H1 (cell line): ENCODE measurements around the gene PRIMA1. TPM values are rescaled to one million over a fixed set of nuclear protein-coding genes. Genes with fewer than 3 reads are reported as not detected.

Experiments
- CTCF ChIA-PET: fragments of 300-600 bp; sonication (Branson Sonifier 250); formaldehyde crosslinking; loops from one replicate; lab custom pipeline; 2021; ENCODE audit not compliant: partially characterized antibody; lab: Charles Lee
- POLR2A ChIA-PET: fragments of 300-600 bp; sonication (Branson Sonifier 250); formaldehyde crosslinking; loops from one replicate; lab custom pipeline; 2021; ENCODE audit warnings: inconsistent platforms; ENCODE audit not compliant: partially characterized antibody; lab: Charles Lee
- DNase-seq, 2 experiments: peaks; one replicate each; pipeline versions ENCODE4 v3.0.0 to v3.0.0-alpha.2; 2010 to 2022; ENCODE audit warnings: low spot score in 2 of 2, low read depth in 1 of 2, mixed read lengths in 1 of 2
- FAIRE-seq: peaks from 2 replicates; lab custom pipeline; 2011; peaks lifted over from hg19 to GRCh38; lab: Jason Lieb, UNC
- H2AFZ ChIP-seq: 2 replicates; pipeline ENCODE4 v1.8.1; 2012; ENCODE audit warnings: low read length, inconsistent platforms
- H2AK5ac ChIP-seq: 2 replicates; pipeline ENCODE4 v1.6.1; 2013; ENCODE audit warnings: low read depth, low read length
- H2BK120ac ChIP-seq: replicated peaks from 2 replicates; pipeline ENCODE3; 2013; ENCODE audit warnings: low read depth, low read length, inconsistent platforms
- H2BK12ac ChIP-seq: 2 replicates; pipeline ENCODE4 v1.6.1; 2013; ENCODE audit warnings: low read depth, low read length
- H2BK15ac ChIP-seq: 2 replicates; pipeline ENCODE4 v1.6.1; 2013; ENCODE audit warnings: low read length
- H2BK20ac ChIP-seq: 2 replicates; pipeline ENCODE4 v1.6.1; 2013; ENCODE audit warnings: low read length
- H2BK5ac ChIP-seq: 2 replicates; pipeline ENCODE4 v1.6.1; 2013; ENCODE audit warnings: low read depth, low read length
- H3K14ac ChIP-seq: 2 replicates; pipeline ENCODE4 v1.6.1; 2013; ENCODE audit warnings: inconsistent platforms; ENCODE audit not compliant: insufficient read length
- H3K18ac ChIP-seq: 2 replicates; pipeline ENCODE4 v1.6.1; 2013; ENCODE audit warnings: low read length; ENCODE audit errors: extremely low read depth
- H3K23ac ChIP-seq: 2 replicates; pipeline ENCODE4 v1.6.1; 2013; ENCODE audit warnings: inconsistent platforms; ENCODE audit not compliant: insufficient read length
- H3K23me2 ChIP-seq: 2 replicates; pipeline ENCODE4 v1.6.1; 2013; ENCODE audit warnings: low read depth, low read length
- H3K27ac ChIP-seq: 2 replicates; pipeline ENCODE4 v1.6.1; 2011; ENCODE audit warnings: low read depth, low read length, inconsistent platforms
- H3K27me3 ChIP-seq, 4 experiments: replicated peaks in 1 of 4; 1 replicate in 1 of 4; 2 replicates in 3 of 4; pipeline versions ENCODE4 v1.6.1 to v1.8.1; 2011 to 2013; ENCODE audit warnings: low read length in 3 of 4, mild to moderate bottlenecking in 3 of 4, inconsistent platforms in 2 of 4, mixed read lengths in 2 of 4, moderate library complexity in 1 of 4; ENCODE audit not compliant: control insufficient read depth in 3 of 4, insufficient read depth in 3 of 4; ENCODE audit errors: extremely low read depth in 1 of 4
- H3K36me3 ChIP-seq, 4 experiments: 2 replicates each; pipeline versions ENCODE4 v1.6.1 to v1.8.1; 2011 to 2013; ENCODE audit warnings: mild to moderate bottlenecking in 4 of 4, low read length in 3 of 4, moderate library complexity in 2 of 4, control low read depth in 1 of 4, inconsistent platforms in 1 of 4; ENCODE audit not compliant: insufficient read depth in 4 of 4, control insufficient read depth in 2 of 4
- H3K4ac ChIP-seq: replicated peaks from 2 replicates; pipeline ENCODE3; 2013; ENCODE audit warnings: low read length, low read depth, mixed read lengths, inconsistent platforms; ENCODE audit not compliant: insufficient read length
- H3K4me1 ChIP-seq, 4 experiments: replicated peaks in 1 of 4; 1 replicate in 1 of 4; 2 replicates in 3 of 4; pipeline versions ENCODE4 v1.6.1 to v1.8.1; 2011 to 2013; ENCODE audit warnings: low read length in 3 of 4, inconsistent platforms in 2 of 4, mixed read lengths in 1 of 4; ENCODE audit not compliant: insufficient read depth in 4 of 4, control insufficient read depth in 3 of 4
- H3K4me2 ChIP-seq, 2 experiments: 2 replicates each; pipeline versions ENCODE4 v1.6.1 to v1.8.1; 2011 to 2013; ENCODE audit warnings: low read depth in 2 of 2, low read length in 2 of 2, control low read depth in 1 of 2, inconsistent platforms in 1 of 2, mild to moderate bottlenecking in 1 of 2; ENCODE audit not compliant: insufficient read depth in 1 of 2
- H3K4me3 ChIP-seq, 4 experiments: fragments of 200-600, 300-600 bp in 1 of 4; sonication (generic), shearing (Covaris generic), sonication (Bioruptor Twin) in 1 of 4; 2 replicates each; pipeline versions ENCODE4 v1.5.1 to v1.8.1; 2011 to 2016; ENCODE audit warnings: low read length in 4 of 4, low read depth in 3 of 4, control low read depth in 2 of 4, inconsistent platforms in 2 of 4, mild to moderate bottlenecking in 2 of 4, mixed read lengths in 1 of 4, moderate library complexity in 1 of 4; ENCODE audit not compliant: insufficient read depth in 2 of 4; ENCODE audit errors: extremely low read depth in 1 of 4
- H3K56ac ChIP-seq: replicated peaks from 2 replicates; pipeline ENCODE3; 2013; ENCODE audit warnings: low read depth, mild to moderate bottlenecking, mixed read lengths, low read length, inconsistent platforms; ENCODE audit not compliant: insufficient read length
- H3K79me1 ChIP-seq: 2 replicates; pipeline ENCODE4 v1.6.1; 2013; ENCODE audit warnings: low read depth, low read length, control low read depth
- H3K79me2 ChIP-seq, 2 experiments: 2 replicates each; pipeline versions ENCODE4 v1.6.1 to v1.8.1; 2012 to 2013; ENCODE audit warnings: low read length in 2 of 2, mild to moderate bottlenecking in 2 of 2, inconsistent platforms in 1 of 2; ENCODE audit not compliant: insufficient read depth in 2 of 2, control insufficient read depth in 1 of 2
- H3K9ac ChIP-seq, 4 experiments: replicated peaks in 1 of 4; 1 replicate in 1 of 4; 2 replicates in 3 of 4; pipeline versions ENCODE4 v1.6.1 to v1.8.1; 2011 to 2013; ENCODE audit warnings: low read depth in 3 of 4, low read length in 3 of 4, control low read depth in 2 of 4, mild to moderate bottlenecking in 2 of 4, moderate library complexity in 2 of 4, inconsistent platforms in 1 of 4; ENCODE audit errors: extremely low read depth in 1 of 4
- H3K9me3 ChIP-seq, 2 experiments: 2 replicates each; pipeline versions ENCODE4 v1.6.1 to v1.8.1; 2012 to 2013; ENCODE audit warnings: mild to moderate bottlenecking in 2 of 2, moderate library complexity in 2 of 2, control low read depth in 1 of 2, inconsistent platforms in 1 of 2, low read depth in 1 of 2, low read length in 1 of 2, mixed read lengths in 1 of 2; ENCODE audit not compliant: insufficient read depth in 2 of 2
- H4K20me1 ChIP-seq, 2 experiments: replicated peaks in 1 of 2; 2 replicates each; pipeline versions ENCODE3 to v1.8.1; 2011 to 2013; ENCODE audit warnings: inconsistent platforms in 2 of 2, low read length in 2 of 2, mild to moderate bottlenecking in 1 of 2; ENCODE audit not compliant: insufficient read depth in 2 of 2, control insufficient read depth in 1 of 2
- H4K5ac ChIP-seq: 2 replicates; pipeline ENCODE4 v1.6.1; 2013; ENCODE audit warnings: low read length, low read depth, mixed read lengths, inconsistent platforms; ENCODE audit not compliant: insufficient read length
- H4K8ac ChIP-seq: 2 replicates; pipeline ENCODE4 v1.8.0; 2013; ENCODE audit warnings: mild to moderate bottlenecking, moderate library complexity, low read length, inconsistent platforms; ENCODE audit not compliant: insufficient read depth; ENCODE audit errors: extremely low read depth
- H4K91ac ChIP-seq: replicated peaks from 2 replicates; pipeline ENCODE3; 2013; ENCODE audit warnings: low read length, mixed read lengths, inconsistent platforms; ENCODE audit not compliant: insufficient read length
- BCL11A ChIP-seq, 2 experiments: IDR thresholded peaks; one replicate each; pipeline ENCODE4 v1.6.1; 2011; ENCODE audit warnings: low read depth in 2 of 2, low read length in 2 of 2, mild to moderate bottlenecking in 2 of 2
- CHD1 ChIP-seq: IDR thresholded peaks from 2 replicates; pipeline ENCODE4 v1.6.1; 2012; ENCODE audit warnings: low read depth, low read length, improper control_type of control experiment
- E2F6 ChIP-seq: IDR thresholded peaks from 2 replicates; pipeline ENCODE4 v1.6.1; 2012; ENCODE audit warnings: inconsistent platforms
- GABPA ChIP-seq: IDR thresholded peaks from 2 replicates; pipeline ENCODE4 v1.6.1; 2011; ENCODE audit warnings: mild to moderate bottlenecking, low read length, moderate library complexity, borderline replicate concordance; ENCODE audit not compliant: insufficient read depth
- JUND ChIP-seq: IDR thresholded peaks from 2 replicates; pipeline ENCODE4 v1.6.1; 2011; ENCODE audit warnings: mild to moderate bottlenecking, improper control_type of control experiment, low read length
- MAFK ChIP-seq: IDR thresholded peaks from 2 replicates; pipeline ENCODE4 v1.6.1; 2012; ENCODE audit warnings: low read depth, mild to moderate bottlenecking, improper control_type of control experiment, low read length
- NRF1 ChIP-seq: IDR thresholded peaks from 2 replicates; pipeline ENCODE4 v1.6.1; 2011; ENCODE audit warnings: mild to moderate bottlenecking, low read depth, low read length, improper control_type of control experiment
- RFX5 ChIP-seq: IDR thresholded peaks from 2 replicates; pipeline ENCODE4 v1.6.1; 2011; ENCODE audit warnings: low read depth, low read length, improper control_type of control experiment, borderline replicate concordance
- RNF2 ChIP-seq: fragments of 200-900, 300-1000 bp; sonication (generic); IDR thresholded peaks from 2 replicates; pipeline ENCODE4 v1.7.1; 2016; ENCODE audit warnings: borderline replicate concordance, low read depth, mild to moderate bottlenecking, antibody characterized with exemption, low read length; ENCODE audit not compliant: poor library complexity, severe bottlenecking; ENCODE audit errors: missing control alignments
- TAF7 ChIP-seq: optimal IDR thresholded peaks from 2 replicates; pipeline ENCODE3; 2011; ENCODE audit warnings: low read depth, mild to moderate bottlenecking, inconsistent platforms, low read length, moderate library complexity, borderline replicate concordance
- YY1 ChIP-seq: IDR thresholded peaks from 2 replicates; pipeline ENCODE4 v1.6.1; 2011; ENCODE audit warnings: low read depth, mild to moderate bottlenecking, low read length
- WGBS, 2 experiments: shearing (Covaris generic) in 1 of 2; methylation state at CpG; one replicate each; pipeline versions ENCODE4 v1.1.6 to v1.1.7; 2013 to 2015; ENCODE audit warnings: low lambda C conversion rate in 2 of 2, mixed read lengths in 2 of 2, inconsistent platforms in 1 of 2, low coverage in 1 of 2, missing lambda C conversion rate in 1 of 2; ENCODE audit not compliant: insufficient replicate concordance in 2 of 2, insufficient coverage in 1 of 2, insufficient read length in 1 of 2; ENCODE audit errors: extremely low coverage in 1 of 2, missing lambda C conversion rate in 1 of 2; 5-methylcytosine and 5-hydroxymethylcytosine counted together
- polyA plus RNA-seq, 7 experiments: library from polyadenylated mRNA; depleted of rRNA in 3 of 7; stranded (reverse) in 5 of 7; unstranded in 2 of 7; fragments of >200 nt in 5 of 7; fragments of 200-250 nt in 2 of 7; gene quantifications; 1 replicate in 5 of 7; 2 replicates in 1 of 7; 4 replicates in 1 of 7; pipeline versions ENCODE4 v1.2.1 to v1.2.3, GENCODE V29; 2011 to 2013; ENCODE audit warnings: missing spikeins in 2 of 7, mixed read lengths in 2 of 7
- total RNA-seq: library from RNA; stranded (reverse); fragmentation: NEBNext Ultra II Directional; extraction: Animal tissue kit (Norgen Biotek cat#: 25700); gene quantifications from 2 replicates; pipeline ENCODE4 v1.2.1, GENCODE V29; 2021

PRIMA1 gene
- total and polyA plus RNA-seq, 2 of the 8 experiments (the other 6 are each of a cell fraction or from before 2014, with no cell fraction given): 2.8 to 4.5 TPM

DNA sequence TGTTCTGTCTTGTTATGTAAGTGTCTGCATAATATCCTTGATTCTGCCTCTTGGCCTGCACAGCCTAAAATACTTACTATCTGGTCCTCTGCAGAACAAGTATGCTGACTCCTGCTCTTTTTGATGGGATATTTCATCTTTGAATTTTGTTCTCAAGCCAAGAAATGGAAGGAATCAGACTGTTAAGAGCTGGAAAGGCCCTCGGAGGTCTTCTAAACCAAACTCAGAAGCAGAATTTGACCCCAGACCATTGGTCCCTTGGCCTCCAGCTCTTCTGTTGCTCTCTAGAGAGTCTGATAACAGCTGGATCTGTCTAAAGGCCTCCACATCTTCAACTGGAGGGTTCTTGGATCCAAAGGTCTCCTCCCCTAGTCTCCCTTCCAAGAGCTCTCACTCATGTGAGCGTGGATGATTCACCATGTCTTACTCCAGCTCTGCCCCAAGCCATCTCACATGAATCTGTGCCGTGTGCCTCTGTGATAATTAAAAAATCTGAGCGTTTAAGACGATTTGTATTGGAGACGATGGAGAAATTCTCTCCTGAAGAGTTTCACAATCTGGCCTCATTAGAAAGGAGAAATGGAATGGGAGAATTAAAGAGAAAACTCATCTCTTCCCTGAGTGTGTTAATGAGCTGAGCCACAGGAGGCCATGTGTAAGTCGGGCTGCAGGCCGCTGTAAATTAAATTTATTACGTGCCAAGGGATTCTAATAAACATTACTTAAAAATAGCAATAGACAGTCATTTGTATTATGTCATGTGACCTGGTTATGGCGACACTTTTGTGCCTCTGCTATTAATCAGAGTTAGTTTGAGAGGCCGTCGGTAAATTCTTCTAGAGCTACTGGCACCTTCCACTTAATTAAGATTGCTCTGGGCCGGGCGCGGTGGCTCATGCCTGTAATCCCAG, 15.4 kb upstream of the PRIMA1 start:
- Histone ChIP-seq H3K9me3 (0 out of 4 replicates have a peak, but pooled peaks cover 0 to 2% of the 10 kb centered on the region in 2 experiments), H2AFZ (no peak overlapping the region), H4K91ac (no peak overlapping the region), H3K4ac (no peak overlapping the region), H3K27me3 (no peaks in the 10 kb centered on the region; a peak in 1 of 7 replicates), H3K18ac (no peak overlapping the region), H2BK20ac (no peak overlapping the region), H4K20me1 (no peaks in the 10 kb centered on the region), H2BK120ac (no peak overlapping the region), H3K4me3 (no peak overlapping the region), H3K23ac (no peak overlapping the region), H3K14ac (no peak overlapping the region), H3K36me3 (no peaks in the 10 kb centered on the region), H4K5ac (no peak overlapping the region), H3K56ac (no peak overlapping the region), H3K27ac (no peak overlapping the region), H3K4me2 (no peak overlapping the region), H2BK15ac (no peak overlapping the region), H2AK5ac (no peak overlapping the region), H2BK12ac (no peak overlapping the region), H3K9ac (no peak overlapping the region), H2BK5ac (no peak overlapping the region), H3K4me1 (no peaks in the 10 kb centered on the region), H3K79me2 (no peaks in the 10 kb centered on the region), H3K23me2 (no peaks in the 10 kb centered on the region), H4K8ac (no peak overlapping the region), H3K79me1 (no peaks in the 10 kb centered on the region)
- no peak for DNase-seq
- no peak for FAIRE-seq
- CTCF ChIA-PET: interaction anchor here (0.6 to 6.1 kb wide), 26 partner anchors 9 to 233 kb away, joined by 3 to 57 read pairs (median 4); partner anchors contain the start of gene PRIMA1
- POLR2A ChIA-PET: interaction anchor here (1.2 kb wide), 1 partner anchor 14 kb away, joined by 4 read pairs; no protein-coding TSS in a partner anchor
- WGBS, 2 experiments: 93% methylated on average over 15 of the region's 15 CpGs; no CpG with 5 or more reads in 1 of the 2 experiments
- no peak for TF ChIP-seq RNF2
- no peak for TF ChIP-seq CHD1
- no peak for TF ChIP-seq GABPA
- TF ChIP-seq MAFK: no peak
- no peak for TF ChIP-seq RFX5
- no peak for TF ChIP-seq NRF1
- TF ChIP-seq TAF7: no peak
- TF ChIP-seq E2F6: no peak
- no peak for TF ChIP-seq YY1
- TF ChIP-seq JUND: no peak
- no peak for TF ChIP-seq BCL11A (IDR thresholded peaks at IDR 0.05; ENCODE audit: low read depth in 2 of 2, low read length in 2 of 2)
